Endothelial cell of umbilical vein (primary cell): ENCODE data around the gene NEDD1. TPM values are rescaled to one million over a fixed set of nuclear protein-coding genes. Genes with fewer than 3 reads are reported as not detected.

ENCODE experiments used
- BruUV-seq: library from RNA; stranded (reverse); fragments of 400-500 nt; replicated peaks from 2 replicates; lab custom pipeline; 2021; lab: Mats Ljungman, UMichigan
- CTCF ChIA-PET: fragments of 300-600, 350-600 bp; sonication (Branson Sonifier 250); formaldehyde crosslinking; loops from one replicate; lab custom pipeline; 2021; ENCODE audit warnings: antibody characterized with exemption, inconsistent platforms; lab: Charles Lee
- POLR2A ChIA-PET: fragments of 300-600, 350-600 bp; sonication (Branson Sonifier 250); formaldehyde crosslinking; loops from one replicate; lab custom pipeline; 2021; ENCODE audit warnings: antibody characterized with exemption, inconsistent platforms; lab: Charles Lee
- DNase-seq: peaks from one replicate; pipeline ENCODE4 v3.0.0-alpha.2; 2011; ENCODE audit warnings: low read depth, low spot score
- FAIRE-seq: peaks from 2 replicates; lab custom pipeline; 2011; peaks lifted over from hg19 to GRCh38; lab: Jason Lieb, UNC
- H2AFZ ChIP-seq: 2 replicates; pipeline ENCODE4 v1.6.0; 2012; ENCODE audit warnings: low read depth, low read length, control low read depth, inconsistent platforms
- H3K27ac ChIP-seq: 2 replicates; pipeline ENCODE4 v1.5.1; 2011; ENCODE audit warnings: low read depth, mild to moderate bottlenecking, control low read depth, low read length, moderate library complexity; ENCODE audit not compliant: insufficient read depth
- H3K27me3 ChIP-seq, 2 experiments: 2 replicates each; pipeline versions ENCODE4 v1.6.0 to v1.6.1; 2011; ENCODE audit warnings: low read length in 2 of 2, mixed read lengths in 1 of 2; ENCODE audit not compliant: control insufficient read depth in 2 of 2, insufficient read depth in 2 of 2
- H3K36me3 ChIP-seq, 2 experiments: 2 replicates in 1 of 2; 3 replicates in 1 of 2; pipeline ENCODE4 v1.5.1; 2011; ENCODE audit warnings: low read length in 2 of 2, mild to moderate bottlenecking in 1 of 2, moderate library complexity in 1 of 2; ENCODE audit not compliant: control insufficient read depth in 2 of 2, insufficient read depth in 2 of 2; ENCODE audit errors: extremely low read depth in 1 of 2
- H3K4me1 ChIP-seq: 3 replicates; pipeline ENCODE4 v1.5.1; 2011; ENCODE audit warnings: mild to moderate bottlenecking, low read length; ENCODE audit not compliant: control insufficient read depth, insufficient read depth; ENCODE audit errors: extremely low read depth
- H3K4me2 ChIP-seq: 2 replicates; pipeline ENCODE4 v1.6.1; 2011; ENCODE audit warnings: low read length, control low read depth, mixed read lengths; ENCODE audit not compliant: insufficient read depth
- H3K4me3 ChIP-seq, 3 experiments: fragments of 200-600 bp in 1 of 3; sonication (generic), shearing (Covaris generic) in 1 of 3; replicated peaks in 1 of 3; 2 replicates each; pipeline ENCODE4 v1.5.1; 2011 to 2016; ENCODE audit warnings: control low read depth in 3 of 3, low read length in 3 of 3, mild to moderate bottlenecking in 2 of 3, inconsistent platforms in 1 of 3, low read depth in 1 of 3, moderate library complexity in 1 of 3; ENCODE audit not compliant: insufficient read depth in 1 of 3
- H3K79me2 ChIP-seq: 2 replicates; pipeline ENCODE4 v1.6.0; 2012; ENCODE audit warnings: low read length, inconsistent platforms; ENCODE audit not compliant: control insufficient read depth, insufficient read depth
- H3K9ac ChIP-seq: replicated peaks from 2 replicates; pipeline ENCODE3; 2011; ENCODE audit warnings: low read length, control low read depth; ENCODE audit not compliant: insufficient read depth; ENCODE audit errors: extremely low read depth
- H3K9me1 ChIP-seq: replicated peaks from 3 replicates; pipeline ENCODE4 v1.6.0; 2011; ENCODE audit warnings: mild to moderate bottlenecking, low read length; ENCODE audit not compliant: control insufficient read depth, insufficient read depth; ENCODE audit errors: extremely low read depth
- H3K9me3 ChIP-seq: replicated peaks from 2 replicates; pipeline ENCODE4 v1.5.1; 2012; ENCODE audit warnings: low read length, inconsistent platforms; ENCODE audit not compliant: control insufficient read depth, insufficient read depth
- H4K20me1 ChIP-seq: replicated peaks from 2 replicates; pipeline ENCODE3; 2011; ENCODE audit warnings: mild to moderate bottlenecking, low read length; ENCODE audit not compliant: control insufficient read depth, insufficient read depth; ENCODE audit errors: extremely low read depth
- EZH2 ChIP-seq: IDR thresholded peaks from 2 replicates; pipeline ENCODE4 v1.6.1; 2012; ENCODE audit warnings: borderline replicate concordance, low read depth, mild to moderate bottlenecking, moderate library complexity, low read length, inconsistent platforms; ENCODE audit not compliant: severe bottlenecking
- GATA2 ChIP-seq: IDR thresholded peaks from 2 replicates; pipeline ENCODE4 v1.7.0; 2011; ENCODE audit warnings: low read depth, mild to moderate bottlenecking, moderate library complexity, mixed read lengths, low read length; ENCODE audit not compliant: insufficient read length, insufficient read depth
- JUN ChIP-seq: IDR thresholded peaks from 2 replicates; pipeline ENCODE4 v1.6.1; 2011; ENCODE audit warnings: borderline replicate concordance, low read depth; ENCODE audit not compliant: insufficient read length, insufficient read depth
- POLR2A ChIP-seq: IDR thresholded peaks from 2 replicates; pipeline ENCODE4 v1.6.1; 2012; ENCODE audit warnings: low read depth, mild to moderate bottlenecking, control low read depth, low read length
- dilution Hi-C: fragments of 300-500 bp; cut with MboI; formaldehyde crosslinking; loops from one replicate; pipeline ENCODE4 v1.15.0; 2019; ENCODE audit warnings: low sequenced_read_pairs; ENCODE audit not compliant: extremely low pct_ligation_motif_present
- intact Hi-C: fragments of 100-400 bp; cut with micrococcal nuclease; formaldehyde crosslinking; loops from one replicate; pipeline ENCODE4 v1.10.0; 2022
- polyA plus RNA-seq, 4 experiments: library from polyadenylated mRNA; depleted of rRNA in 3 of 4; stranded (reverse) in 3 of 4; unstranded in 1 of 4; fragments of >200 nt; gene quantifications; 2 replicates each; pipeline versions ENCODE4 v1.2.1 to v1.2.3, GENCODE V29; 2011 to 2012; ENCODE audit warnings: missing spikeins in 1 of 4
- total RNA-seq: library from RNA; stranded (reverse); gene quantifications from 2 replicates; pipeline ENCODE4 v1.2.3, GENCODE V29; 2021
- TF ChIP-seq, protein P1 (sequence below): IDR thresholded peaks from 2 replicates; pipeline ENCODE4 v1.6.1; 2011; ENCODE audit not compliant: insufficient read depth, insufficient read length
- TF ChIP-seq, protein P2 (sequence below), 2 donors: IDR thresholded peaks; 1 replicate in 1 of 2; 2 replicates in 1 of 2; pipeline ENCODE4 v1.5.1; 2011; ENCODE audit warnings: low read length in 2 of 2, mild to moderate bottlenecking in 2 of 2, moderate library complexity in 2 of 2, control low read depth in 1 of 2, inconsistent platforms in 1 of 2, low read depth in 1 of 2; ENCODE audit not compliant: insufficient read depth in 1 of 2; ENCODE audit errors: extremely low read depth in 1 of 2

The NEDD1 gene
- total and polyA plus RNA-seq, 2 donors (not counting 3 experiments of a cell fraction or from before 2014, with no cell fraction given): 9.8 to 25.4 TPM

DNA sequence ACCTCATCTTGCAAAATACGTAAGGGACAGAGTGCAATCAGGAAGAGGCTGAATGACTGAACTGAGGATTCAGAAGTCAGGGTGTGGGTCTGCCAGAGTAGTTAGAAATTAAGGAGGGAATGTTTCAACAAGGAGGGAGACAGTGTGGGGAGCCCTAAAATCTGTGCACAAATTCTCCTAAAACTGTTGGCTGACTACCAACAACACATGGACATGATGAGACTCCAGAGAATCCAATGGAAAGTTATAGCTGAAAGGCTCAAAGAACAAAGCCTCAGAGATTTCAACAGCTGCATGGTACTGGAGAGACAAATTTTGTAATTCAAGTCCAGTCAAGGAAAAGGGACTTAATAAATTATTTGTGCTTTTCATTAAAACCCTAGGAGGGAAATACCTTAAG is 36.1 kb upstream of the NEDD1 start:
- Histone ChIP-seq H3K27ac (no peak overlapping the region), H3K36me3 (no peaks in the 10 kb centered on the region), H3K27me3 (no peaks in the 10 kb centered on the region), H3K4me3 (no peak overlapping the region), H4K20me1 (no peaks in the 10 kb centered on the region), H3K79me2 (no peaks in the 10 kb centered on the region), H3K9me1 (no peaks in the 10 kb centered on the region), H3K9ac (no peak overlapping the region), H3K4me2 (no peak overlapping the region), H3K4me1 (no peaks in the 10 kb centered on the region), H3K9me3 (no peaks in the 10 kb centered on the region), H2AFZ (no peak overlapping the region)
- TF ChIP-seq, protein P1, sequence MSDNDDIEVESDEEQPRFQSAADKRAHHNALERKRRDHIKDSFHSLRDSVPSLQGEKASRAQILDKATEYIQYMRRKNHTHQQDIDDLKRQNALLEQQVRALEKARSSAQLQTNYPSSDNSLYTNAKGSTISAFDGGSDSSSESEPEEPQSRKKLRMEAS: no peak
- TF ChIP-seq, protein P2, sequence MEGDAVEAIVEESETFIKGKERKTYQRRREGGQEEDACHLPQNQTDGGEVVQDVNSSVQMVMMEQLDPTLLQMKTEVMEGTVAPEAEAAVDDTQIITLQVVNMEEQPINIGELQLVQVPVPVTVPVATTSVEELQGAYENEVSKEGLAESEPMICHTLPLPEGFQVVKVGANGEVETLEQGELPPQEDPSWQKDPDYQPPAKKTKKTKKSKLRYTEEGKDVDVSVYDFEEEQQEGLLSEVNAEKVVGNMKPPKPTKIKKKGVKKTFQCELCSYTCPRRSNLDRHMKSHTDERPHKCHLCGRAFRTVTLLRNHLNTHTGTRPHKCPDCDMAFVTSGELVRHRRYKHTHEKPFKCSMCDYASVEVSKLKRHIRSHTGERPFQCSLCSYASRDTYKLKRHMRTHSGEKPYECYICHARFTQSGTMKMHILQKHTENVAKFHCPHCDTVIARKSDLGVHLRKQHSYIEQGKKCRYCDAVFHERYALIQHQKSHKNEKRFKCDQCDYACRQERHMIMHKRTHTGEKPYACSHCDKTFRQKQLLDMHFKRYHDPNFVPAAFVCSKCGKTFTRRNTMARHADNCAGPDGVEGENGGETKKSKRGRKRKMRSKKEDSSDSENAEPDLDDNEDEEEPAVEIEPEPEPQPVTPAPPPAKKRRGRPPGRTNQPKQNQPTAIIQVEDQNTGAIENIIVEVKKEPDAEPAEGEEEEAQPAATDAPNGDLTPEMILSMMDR (IDR thresholded peaks at IDR 0.05; ENCODE audit: extremely low read depth in 1 of 2, insufficient read depth in 1 of 2, low read depth in 1 of 2, low read length in 2 of 2): no peak
- TF ChIP-seq POLR2A (no peak), EZH2 (no peak)
- ChIA-PET POLR2A (no interaction called here), CTCF (no interaction called here)
- no peak for DNase-seq
- dilution Hi-C loops (no loop called here), intact Hi-C loops (no loop called here)
- no peak for FAIRE-seq
- BruUV-seq: no TSS peak

DNA sequence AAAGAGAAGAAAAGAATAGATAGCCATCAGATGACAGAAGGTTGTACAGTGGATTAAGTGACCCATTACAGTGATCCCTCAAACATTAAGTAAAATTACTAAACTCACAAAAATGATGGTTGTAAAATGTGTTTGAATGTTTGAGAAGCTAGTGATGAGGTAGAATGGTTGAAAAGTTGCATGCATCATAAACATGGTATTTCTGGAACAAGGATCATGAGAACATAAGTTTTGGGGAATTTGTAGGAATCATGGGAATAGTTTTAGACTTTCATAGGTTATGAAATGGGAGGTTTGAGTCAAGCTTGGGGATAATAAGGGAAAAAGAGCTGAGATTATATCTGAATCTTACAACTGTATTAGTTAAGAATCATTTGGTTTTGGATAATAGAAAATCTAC is 34.1 kb upstream of the NEDD1 start:
- no peaks in the 10 kb centered on the region for H3K4me1 ChIP-seq
- no peak overlapping the region for H2AFZ ChIP-seq
- ChIA-PET POLR2A (no interaction called here), CTCF (no interaction called here)
- intact Hi-C loops (no loop called here), dilution Hi-C loops (no loop called here)
- FAIRE-seq (no peak), DNase-seq (no peak)
- no peaks in the 10 kb centered on the region for H3K36me3 ChIP-seq
- H3K79me2 ChIP-seq: no peaks in the 10 kb centered on the region
- BruUV-seq: no TSS peak
- no peaks in the 10 kb centered on the region for H4K20me1 ChIP-seq
- H3K27ac ChIP-seq: no peak overlapping the region
- H3K4me3 ChIP-seq: no peak overlapping the region
- no peaks in the 10 kb centered on the region for H3K9me3 ChIP-seq
- TF ChIP-seq, protein P2 (IDR thresholded peaks at IDR 0.05; ENCODE audit: extremely low read depth in 1 of 2, insufficient read depth in 1 of 2, low read depth in 1 of 2, low read length in 2 of 2): no peak
- no peak for TF ChIP-seq EZH2
- TF ChIP-seq GATA2: no peak
- TF ChIP-seq JUN: no peak
- no peak overlapping the region for H3K9ac ChIP-seq
- H3K27me3 ChIP-seq: no peaks in the 10 kb centered on the region
- no peak overlapping the region for H3K4me2 ChIP-seq
- no peaks in the 10 kb centered on the region for H3K9me1 ChIP-seq
